OCI-M2 (cell line): ENCODE results near the gene ATP2C1.
"Not testable (repeated sequence)": the region's sequence is repeated elsewhere in the genome, so short reads cannot be mapped to it uniquely, and the experiment has no call there.

Experiments
- DNase-seq: peaks from one replicate; lab custom pipeline; 2025; ENCODE audit not compliant: unreplicated experiment; lab: John Stamatoyannopoulos, UW

Gene ATP2C1

GRCh38 chr3:131036200-131036816, 142.4 kb downstream of the ATP2C1 start:
- DNase-seq, result no peak

- DNase-seq, result no peak
Measured at GRCh38 chr3:131036986-131037385, 143.1 kb downstream of the ATP2C1 start.

- no peak for DNase-seq
Measured at GRCh38 chr3:131038326-131038725, 144.4 kb downstream of the ATP2C1 start.

GRCh38 chr3:131042271-131042985, 148.5 kb downstream of the ATP2C1 start:
- not testable (repeated sequence) for DNase-seq

- no peak for DNase-seq
Measured at GRCh38 chr3:131047582-131047981, 153.7 kb downstream of the ATP2C1 start.

- DNase-seq, result no peak
Measured at GRCh38 chr3:131048030-131048429, 154.1 kb downstream of the ATP2C1 start.

- DNase-seq, result no peak
Measured at GRCh38 chr3:131050001-131050400, 156.1 kb downstream of the ATP2C1 start.

- DNase-seq, result no peak
Measured at GRCh38 chr3:131053043-131053859, 159.4 kb downstream of the ATP2C1 start.
